NCI-H2171 treated with DMSO at 0.1 percent for 48 hours (cell line): ENCODE measurements around the gene SHOC2.

ENCODE experiments used
- DNase-seq: peaks from one replicate; lab custom pipeline; 2025; lab: John Stamatoyannopoulos, UW

Gene SHOC2

DNA sequence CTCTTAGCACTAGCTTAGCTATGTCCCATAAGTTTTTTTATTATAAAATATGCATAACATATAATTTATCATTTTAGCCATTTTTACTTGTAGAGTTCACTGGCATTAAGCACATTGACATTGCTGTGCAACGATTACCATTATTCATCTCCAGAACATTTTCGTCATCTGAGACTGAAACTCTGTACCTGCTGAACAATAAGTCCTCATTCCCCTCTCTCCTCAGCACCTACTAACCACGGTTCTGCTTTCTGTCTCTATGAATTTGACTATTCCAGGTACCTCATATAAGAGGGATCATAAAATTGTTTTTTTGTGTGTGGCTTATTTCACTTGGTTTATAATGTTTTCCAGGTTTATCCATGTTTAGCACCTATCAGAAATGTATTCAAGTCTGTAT lies 64.1 kb downstream of the SHOC2 start:
- no peak for DNase-seq

DNA sequence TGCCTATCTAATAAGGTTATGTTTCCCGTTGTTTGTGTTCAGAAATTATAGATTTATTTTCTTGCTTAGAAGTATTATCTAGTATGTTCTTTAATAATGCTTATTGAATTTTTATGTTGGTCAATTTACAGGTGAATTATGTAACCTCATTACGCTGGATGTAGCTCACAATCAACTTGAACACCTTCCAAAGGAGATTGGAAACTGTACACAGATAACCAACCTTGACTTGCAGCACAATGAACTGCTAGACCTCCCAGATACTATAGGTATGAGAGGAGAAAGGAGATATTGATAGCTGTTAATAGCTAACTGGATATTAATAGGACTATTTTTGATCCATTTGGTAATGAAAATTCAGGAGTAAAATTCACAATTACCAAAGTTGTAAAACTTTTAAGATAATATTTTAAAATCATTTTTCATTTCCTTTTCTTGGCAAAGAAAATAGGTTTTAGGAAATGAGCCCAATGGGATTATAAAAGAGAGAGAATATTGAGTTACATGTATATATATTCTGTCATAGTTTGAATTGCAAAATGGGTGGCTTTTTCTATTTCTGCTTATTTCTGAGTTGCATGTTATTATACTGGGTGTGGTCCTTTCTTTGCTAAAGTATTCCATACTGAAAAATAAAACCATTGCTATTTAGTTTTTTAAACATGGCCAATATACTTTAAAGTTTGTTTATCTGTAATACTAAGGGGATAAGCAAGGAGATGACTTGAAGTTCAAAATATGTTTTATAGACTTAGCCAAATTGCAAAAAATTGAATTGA lies 66.3 kb downstream of the SHOC2 start:
- no peak for DNase-seq

DNA sequence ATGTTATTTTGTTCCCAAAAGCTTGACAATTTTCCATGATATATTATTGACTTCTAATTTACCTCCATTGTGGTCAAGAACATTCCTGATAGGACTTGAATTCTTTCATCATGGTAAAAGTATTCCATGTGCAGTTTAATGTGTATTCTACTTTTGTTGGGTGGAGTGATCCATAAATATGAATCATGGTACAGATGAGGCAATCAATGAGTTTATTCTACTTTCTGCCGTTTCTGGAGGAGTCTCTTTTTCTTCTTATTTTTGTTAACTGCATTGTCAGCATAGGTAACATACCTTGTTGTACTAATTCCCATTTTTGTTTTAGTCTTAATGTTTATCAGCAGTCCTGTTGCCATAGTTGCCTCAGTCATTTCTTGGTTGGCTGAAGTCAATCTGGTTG lies 69.6 kb downstream of the SHOC2 start:
- DNase-seq: no peak

DNA sequence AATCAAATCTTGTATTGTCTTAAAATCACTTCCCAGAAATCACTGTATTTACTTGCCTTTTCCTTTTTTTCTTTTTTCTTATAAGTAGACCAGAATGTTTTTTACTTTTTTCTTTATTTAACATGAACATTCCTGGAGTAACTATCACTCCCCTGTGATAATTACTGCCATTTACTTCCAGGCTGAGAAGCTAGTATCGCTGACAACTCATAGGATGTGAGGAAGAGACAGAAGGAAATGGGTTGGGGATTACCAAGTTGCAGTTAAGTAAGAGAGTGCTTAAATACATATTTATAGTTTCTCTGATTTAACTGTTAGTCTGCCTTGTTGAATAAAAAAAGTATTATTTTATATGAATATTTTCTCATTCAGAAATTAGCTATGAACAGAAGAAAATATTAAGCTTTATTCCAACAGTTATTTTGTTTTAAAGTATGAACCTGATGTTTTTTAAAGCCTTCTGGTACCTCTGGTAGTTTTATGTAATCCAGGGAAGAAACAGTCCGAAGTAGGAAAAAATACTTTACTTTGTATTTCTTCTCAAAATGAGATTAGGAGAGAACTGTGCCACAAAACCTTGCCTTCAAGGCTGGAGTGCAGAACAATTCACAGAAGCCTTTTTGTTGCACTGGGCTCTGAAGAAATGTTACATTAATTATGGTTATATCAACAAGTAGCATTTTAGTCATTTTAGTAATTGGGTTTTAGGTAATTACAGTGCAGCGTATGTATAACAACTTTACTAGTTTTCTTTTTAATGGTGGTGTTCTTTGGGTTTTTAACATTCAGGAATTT lies 72.8 kb downstream of the SHOC2 start:
- DNase-seq: no peak

DNA sequence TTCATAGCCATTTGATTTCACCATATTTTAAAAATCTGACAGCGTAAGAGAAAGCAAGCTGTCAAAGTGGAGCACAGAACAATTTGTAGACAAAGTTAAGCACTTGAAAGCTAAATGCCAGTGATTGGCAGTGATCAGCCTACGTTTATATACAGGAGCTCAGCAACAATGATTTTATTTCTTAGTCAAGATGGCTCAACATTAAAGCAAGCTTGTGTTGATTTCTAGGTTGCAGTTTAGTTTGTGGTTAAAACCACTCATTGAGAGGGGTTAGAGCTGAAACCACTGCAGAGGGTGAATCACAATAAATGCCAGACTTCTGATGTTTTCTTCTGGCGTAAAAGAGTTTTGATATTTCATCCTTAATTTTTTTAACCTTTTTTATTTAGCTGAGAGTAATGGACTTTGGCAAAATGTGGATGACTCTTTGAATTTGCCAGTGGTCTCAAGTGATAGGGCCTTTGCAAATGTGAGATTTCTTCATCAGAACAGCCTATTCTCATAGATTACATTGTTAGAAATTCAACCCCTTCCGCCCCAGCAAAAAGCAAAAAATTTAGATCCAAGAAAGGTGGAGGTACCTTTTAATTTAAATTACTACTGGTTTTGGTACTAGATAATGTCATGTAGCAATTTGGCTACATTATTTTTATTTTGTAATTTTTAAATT lies 73.8 kb downstream of the SHOC2 start:
- DNase-seq: no peak

DNA sequence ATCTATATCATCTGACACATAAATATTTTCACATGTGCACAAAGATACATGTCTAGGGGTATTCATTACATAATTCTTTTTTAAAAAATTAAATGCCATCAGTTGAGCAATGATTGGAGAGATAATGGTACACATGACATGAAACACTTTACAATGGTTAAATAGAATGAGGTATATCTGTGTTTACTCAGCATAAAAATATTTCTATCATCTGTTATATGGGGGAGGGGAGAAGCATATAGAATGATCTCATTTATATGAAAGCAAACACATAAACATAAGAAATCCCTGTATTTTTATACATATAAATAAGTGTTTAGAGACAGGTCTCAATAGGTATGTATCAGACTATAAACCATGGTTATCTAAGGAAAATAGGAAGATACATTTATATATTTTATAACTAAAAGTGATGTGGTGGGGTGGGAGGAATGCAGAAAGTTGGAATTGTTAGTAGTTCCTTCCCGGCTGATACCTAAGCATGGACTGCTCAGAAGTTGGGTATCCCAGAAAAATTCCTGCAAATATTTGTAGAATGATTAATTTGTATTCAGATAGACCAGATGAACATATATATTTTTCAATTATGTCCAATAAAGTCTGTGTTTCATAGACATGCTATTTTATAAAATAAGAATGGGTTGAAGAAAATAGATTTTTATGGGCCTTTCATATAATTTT lies 75.1 kb downstream of the SHOC2 start:
- no peak for DNase-seq

DNA sequence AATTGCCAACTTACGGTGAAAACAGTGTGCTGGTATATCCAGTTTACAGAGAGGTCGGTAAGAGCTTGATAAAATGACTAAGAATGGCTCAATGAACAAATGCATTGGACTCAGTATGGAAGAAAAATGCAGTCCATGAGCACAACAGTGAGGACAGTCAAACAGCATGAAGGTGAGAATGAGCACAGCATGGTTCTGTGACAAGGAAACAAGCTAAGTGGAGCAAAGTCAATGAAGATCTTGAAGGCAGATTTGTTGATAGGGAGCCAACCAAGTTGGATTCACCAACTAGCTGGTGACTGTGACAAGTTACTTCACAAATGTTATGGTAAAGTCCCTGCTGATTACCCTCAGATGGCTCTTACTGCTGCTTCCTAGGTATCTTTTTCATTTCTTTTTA lies 75.9 kb downstream of the SHOC2 start:
- no peak for DNase-seq

DNA sequence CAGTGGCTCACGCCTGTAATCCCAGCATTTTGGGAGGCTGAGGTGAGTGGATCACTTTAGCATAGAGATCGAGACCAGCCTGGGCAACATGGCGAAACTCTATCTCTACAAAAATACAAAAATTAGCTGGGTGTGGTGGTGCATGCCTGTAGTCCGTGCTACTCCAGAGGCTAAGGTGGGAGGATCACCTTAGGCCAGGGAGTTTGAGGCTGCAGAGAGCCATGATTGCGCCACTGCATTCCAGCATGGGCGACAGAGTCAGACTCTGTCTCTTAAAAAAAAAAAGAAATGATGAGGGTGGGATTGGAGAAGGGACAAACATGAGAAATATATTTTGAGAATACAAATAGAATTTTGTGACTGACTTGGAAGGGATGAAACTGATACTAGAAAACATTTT lies 76.9 kb downstream of the SHOC2 start:
- DNase-seq: no peak

DNA sequence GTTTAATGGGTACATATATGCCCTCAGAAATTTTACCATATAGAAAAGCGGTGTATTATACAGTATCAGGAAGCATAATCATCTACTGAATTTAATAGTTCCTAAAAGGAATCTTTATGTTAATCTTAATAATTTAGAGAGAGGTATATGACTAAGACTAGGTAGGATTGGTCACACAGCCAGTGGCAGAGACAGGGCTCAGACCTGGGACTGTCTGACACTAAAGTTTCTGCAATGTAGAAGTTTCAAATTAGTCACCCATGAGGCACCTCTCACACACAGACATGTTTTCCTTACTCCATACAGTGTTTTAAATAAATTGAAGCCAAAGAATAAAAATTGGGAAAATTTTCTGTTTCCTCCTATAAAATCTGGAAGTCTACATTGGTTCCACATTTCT lies 84.6 kb downstream of the SHOC2 start:
- DNase-seq: no peak

DNA sequence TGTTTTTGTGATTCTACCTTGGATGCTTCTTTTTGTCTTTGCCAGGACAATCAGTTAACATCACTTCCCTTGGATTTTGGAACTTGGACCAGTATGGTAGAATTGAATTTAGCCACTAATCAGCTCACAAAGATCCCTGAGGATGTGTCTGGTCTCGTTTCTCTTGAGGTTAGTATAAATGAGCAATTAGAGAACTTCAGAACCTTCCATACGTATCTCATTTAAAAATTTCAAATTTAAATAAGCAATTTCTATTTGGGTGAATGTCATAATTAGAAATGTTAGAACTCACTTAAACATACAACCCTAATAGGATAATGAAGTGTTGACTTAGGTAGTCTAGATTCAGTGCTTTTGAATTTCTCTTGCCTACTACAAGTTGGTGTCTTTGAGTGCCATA lies 88.1 kb downstream of the SHOC2 start:
- DNase-seq: no peak

DNA sequence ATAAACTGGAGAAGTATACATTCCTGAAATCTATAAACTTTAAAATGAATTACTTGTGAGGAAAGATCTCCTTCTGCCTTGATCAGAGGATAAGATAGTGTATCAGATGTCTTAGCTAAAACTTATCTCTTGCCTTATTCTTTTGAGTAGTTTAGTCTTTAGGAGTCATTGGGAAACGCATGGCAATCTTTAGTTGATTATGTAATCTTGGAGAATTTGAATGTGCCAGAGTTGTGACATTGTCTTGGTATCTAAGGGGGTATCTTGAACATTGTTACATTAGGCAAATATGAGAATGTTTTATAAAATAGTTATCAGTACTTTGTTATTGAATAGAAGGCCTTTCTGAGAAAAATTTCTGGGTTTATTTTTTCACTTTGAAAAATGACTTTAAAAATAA lies 95.8 kb downstream of the SHOC2 start:
- DNase-seq: no peak

DNA sequence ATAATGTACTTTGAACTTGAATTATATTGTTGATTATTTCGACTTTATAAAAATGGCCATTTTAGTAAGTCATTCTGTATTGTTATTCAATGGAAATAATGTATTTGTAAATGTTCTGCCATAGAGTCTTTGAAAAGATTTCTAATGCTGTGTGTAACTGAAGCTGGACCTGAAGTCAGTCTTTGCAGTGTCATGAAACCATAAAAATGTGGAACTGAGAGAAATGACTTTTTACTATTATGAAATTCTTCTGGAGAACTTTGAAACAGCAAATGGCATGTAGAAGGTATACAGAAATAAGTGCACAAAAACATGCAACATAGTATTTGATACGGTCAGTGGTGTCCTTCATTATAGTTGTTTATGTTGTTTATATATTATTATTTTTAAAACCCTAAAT lies 97.7 kb downstream of the SHOC2 start:
- no peak for DNase-seq

DNA sequence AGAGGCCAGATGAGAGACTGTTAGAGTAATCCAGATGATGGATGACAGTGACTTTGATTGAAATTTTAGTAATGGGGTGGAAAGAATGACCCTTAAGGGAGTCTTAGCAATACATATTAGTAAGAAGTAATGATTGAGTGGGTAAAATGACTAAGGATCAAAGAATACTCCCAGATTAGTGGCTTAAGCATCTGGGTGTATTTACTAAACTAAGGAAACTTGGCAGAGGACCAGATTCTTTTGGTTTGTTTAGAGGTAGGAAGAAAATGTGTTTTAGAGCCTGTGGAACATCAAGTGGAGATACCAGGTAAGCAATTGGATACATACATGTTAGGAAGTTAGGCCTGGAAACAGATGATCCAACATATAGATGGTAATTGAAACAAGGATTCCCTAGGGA lies 98.6 kb downstream of the SHOC2 start:
- peak; percentile 3 for DNase-seq

DNA sequence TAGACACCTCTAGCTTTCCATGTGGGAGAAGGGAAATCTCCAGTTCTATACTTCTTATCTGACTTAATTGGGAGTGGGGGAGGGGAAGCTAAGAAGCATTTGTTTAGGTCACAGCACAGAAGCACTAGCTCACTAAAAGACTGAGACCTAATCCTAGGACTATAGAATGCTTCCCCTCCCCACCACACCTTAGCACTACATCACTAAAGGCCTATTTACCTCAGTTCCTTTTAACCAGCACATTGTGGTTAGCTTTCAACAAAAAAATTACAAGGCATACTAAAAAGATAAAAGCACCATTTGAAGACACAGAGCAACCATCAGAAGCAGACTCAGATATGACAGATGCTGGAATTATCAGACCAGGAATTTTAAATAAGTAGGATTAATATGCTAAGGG lies 103.7 kb downstream of the SHOC2 start:
- DNase-seq: no peak

DNA sequence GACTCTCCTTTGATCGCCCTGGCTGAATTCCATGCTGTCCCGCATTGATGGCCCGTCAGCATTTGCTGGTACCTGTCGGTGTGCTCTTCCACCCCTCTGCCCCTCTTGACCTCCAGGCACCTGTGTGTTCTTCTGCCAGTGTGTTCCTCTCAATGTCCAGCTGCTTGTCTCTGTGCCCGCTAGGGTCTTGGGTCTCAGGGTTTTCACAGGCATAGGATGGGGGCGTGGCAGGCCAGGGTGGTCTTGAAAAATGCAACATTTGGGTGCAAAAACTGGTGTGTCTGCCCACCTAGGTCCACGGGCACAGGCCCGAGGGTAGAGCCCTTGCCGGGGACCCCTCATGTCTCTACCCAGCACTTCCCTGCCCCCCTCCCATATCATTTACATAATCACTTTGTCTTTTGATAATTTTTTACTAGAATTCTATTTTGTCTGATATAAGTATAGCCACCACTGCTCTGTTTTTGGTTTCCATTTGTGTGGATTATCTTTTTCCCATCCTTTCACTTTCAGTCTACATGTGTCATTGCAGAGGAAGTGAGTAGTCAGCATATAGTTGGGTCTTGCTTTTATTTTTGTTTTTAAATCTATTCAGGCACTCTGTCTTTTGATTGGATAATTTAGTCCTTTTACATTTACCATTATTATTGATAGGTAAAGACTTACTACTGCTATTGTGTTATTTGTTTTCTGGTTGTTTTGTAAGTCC lies 110.8 kb downstream of the SHOC2 start:
- no peak for DNase-seq

DNA sequence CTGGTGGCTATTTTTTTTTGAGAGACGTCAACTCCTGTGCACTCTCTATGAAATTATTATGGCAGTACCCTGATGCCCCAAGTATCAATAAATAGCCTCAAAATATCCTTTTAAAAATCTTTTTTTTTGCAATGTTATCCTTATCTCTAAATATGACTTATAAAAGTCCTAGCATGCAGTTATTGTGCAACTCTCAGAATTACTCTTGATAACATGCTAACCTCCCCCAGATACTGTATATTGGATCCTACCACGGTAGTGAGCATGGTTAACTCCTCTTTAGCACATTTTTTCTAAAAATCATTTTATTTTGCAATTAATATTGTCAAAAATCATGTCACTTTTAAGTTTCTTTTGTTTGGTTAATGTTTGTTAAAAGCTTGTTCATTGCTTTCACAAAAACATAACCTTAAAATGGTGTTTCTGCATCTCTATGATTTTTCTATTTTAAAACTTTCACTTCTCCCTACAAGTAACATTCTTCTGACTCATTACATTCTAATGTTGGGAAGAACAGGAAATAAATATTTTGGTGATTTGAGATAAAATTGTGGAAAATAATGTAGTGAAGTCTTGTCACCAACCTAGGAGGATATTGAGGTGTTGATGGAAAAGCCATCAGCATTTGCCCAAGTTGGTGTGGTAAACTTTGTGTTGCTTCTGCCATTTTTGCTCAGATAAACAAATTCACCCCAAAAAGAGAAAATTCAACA lies 115.3 kb downstream of the SHOC2 start:
- no peak for DNase-seq

DNA sequence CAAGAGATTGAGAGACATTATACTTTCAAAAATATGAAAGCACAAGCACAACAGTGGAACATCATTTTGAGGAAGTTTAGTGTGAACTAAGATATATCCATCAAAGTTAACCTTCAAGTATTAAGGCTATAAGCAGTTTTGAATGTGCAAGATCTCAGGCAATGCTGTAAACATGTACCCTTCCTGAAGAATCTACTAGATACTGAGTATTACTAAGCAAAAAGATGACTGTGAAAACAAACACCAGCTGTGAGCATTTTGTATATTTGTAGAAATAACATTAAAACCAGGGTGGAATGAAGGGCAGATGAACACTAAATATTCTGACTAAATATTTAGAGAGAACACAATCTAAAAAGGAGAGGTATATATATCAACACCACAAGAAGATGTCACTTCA lies 116.1 kb downstream of the SHOC2 start:
- DNase-seq: no peak

DNA sequence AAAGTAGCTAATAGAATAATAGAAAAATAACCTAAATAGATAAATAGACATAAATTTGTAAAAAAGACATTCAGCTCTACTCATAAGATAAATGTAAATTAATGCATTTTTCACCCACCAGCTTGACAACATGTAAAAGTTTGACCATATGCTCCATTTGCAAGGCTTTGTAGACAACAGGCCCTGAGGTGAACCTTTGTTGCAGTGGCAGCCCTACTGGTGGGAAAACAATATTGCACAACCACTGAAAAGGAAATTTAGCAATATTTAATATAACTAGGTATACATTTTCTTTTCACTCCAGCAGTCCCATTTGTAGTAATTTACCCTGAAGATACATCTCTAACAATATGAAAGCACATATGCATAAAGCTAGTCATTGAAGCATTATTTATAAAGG lies 118.5 kb downstream of the SHOC2 start:
- no peak for DNase-seq

DNA sequence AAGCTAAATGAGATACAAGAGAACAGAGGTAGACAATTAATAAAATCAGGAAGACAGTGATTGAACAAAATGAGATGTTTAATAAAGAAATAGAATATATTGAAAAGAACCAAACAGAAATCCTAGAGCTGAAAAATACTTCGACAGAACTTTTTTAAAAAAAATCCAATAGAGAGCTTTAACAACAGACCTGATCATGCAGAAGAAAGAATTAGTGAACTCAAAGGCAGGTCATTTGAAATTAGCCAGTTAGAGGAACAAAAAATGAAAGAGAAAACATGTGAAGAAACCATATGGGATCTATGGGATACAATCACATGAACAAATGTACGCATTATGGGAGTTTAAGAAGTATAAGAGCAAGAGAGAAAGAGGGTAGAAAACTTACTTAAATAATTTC lies 120.1 kb downstream of the SHOC2 start:
- DNase-seq: no peak

DNA sequence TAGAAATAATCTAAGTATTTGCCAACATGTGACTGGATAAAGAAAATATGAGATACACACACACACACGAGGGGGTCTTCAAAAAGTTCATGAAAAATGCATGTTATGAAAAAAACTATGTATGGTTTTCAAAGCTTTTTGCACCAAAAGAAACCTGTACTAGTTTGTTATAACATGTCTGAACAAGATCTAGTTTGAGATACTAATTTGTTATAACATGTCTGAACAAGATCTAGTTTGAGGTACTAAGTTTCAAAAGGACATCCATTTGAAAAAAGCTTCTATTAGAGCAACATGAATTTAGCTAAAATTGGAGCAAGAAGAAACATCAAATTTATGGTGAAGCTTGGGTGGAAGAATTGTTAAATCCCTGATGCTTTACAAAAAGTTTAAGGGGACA lies 137.6 kb downstream of the SHOC2 start:
- no peak for DNase-seq
